ENCODE measurements around the gene SLC35F1.

- TF ChIP-seq PPARA (CRISPR knock-in tag; IDR thresholded peaks at IDR 0.05; ENCODE audit: borderline replicate concordance), result no peak
- no peak for TF ChIP-seq CREB5 (CRISPR knock-in tag; IDR thresholded peaks at IDR 0.05; ENCODE audit: low read depth)
- TF ChIP-seq ZFP3 (CRISPR knock-in tag; IDR thresholded peaks at IDR 0.05), result no peak
- TF ChIP-seq ZNF70 (CRISPR knock-in tag; IDR thresholded peaks at IDR 0.05), result no peak
- no peak for TF ChIP-seq RARB (CRISPR knock-in tag; IDR thresholded peaks at IDR 0.05)
Measured at GRCh38 chr6:117985916-117986315, 78.9 kb downstream of the SLC35F1 start.
